ENCODE measurements around the gene DOCK6. TPM values are rescaled to one million over a fixed set of nuclear protein-coding genes. Genes with fewer than 3 reads are reported as not detected.

Gene DOCK6
- total RNA-seq, 1 donor from 2014 or later: 43.6 TPM

GRCh38 chr19:11273296-11273695 is 11.0 kb upstream of the DOCK6 start:
- no peaks in the 10 kb centered on the region for H3K36me3 Mint-ChIP-seq
- no peak for DNase-seq (ENCODE audit: extremely low spot score, unreplicated experiment)
- no peak for TF ChIP-seq CTCF (conservative IDR thresholded peaks at IDR 0.05)
- H3K27ac Mint-ChIP-seq: no peak overlapping the region
- H3K9me3 Mint-ChIP-seq: no peaks in the 10 kb centered on the region
- H3K27me3 Mint-ChIP-seq: no peaks in the 10 kb centered on the region
- H3K4me3 Mint-ChIP-seq: no peak overlapping the region
- H3K4me1 Mint-ChIP-seq (ENCODE audit: unreplicated experiment): peaks cover 8% of the 10 kb centered on the region

GRCh38 chr19:11269408-11269807 is 7.1 kb upstream of the DOCK6 start:
- Mint-ChIP-seq H3K36me3 (no peaks in the 10 kb centered on the region), H3K27me3 (no peaks in the 10 kb centered on the region), H3K4me3 (no peak overlapping the region), H3K27ac (peak overlapping the region; percentile 57), H3K9me3 (no peaks in the 10 kb centered on the region), H3K4me1 (ENCODE audit: unreplicated experiment) (peaks cover 25% of the 10 kb centered on the region)
- no peak for DNase-seq (ENCODE audit: extremely low spot score, unreplicated experiment)
- no peak for TF ChIP-seq CTCF (conservative IDR thresholded peaks at IDR 0.05)

GRCh38 chr19:11268783-11269267 is 6.5 kb upstream of the DOCK6 start:
- no peaks in the 10 kb centered on the region for H3K36me3 Mint-ChIP-seq
- TF ChIP-seq CTCF (conservative IDR thresholded peaks at IDR 0.05): no peak
- H3K9me3 Mint-ChIP-seq: no peaks in the 10 kb centered on the region
- peak overlapping the region; percentile 58 for H3K27ac Mint-ChIP-seq
- H3K4me1 Mint-ChIP-seq (ENCODE audit: unreplicated experiment): peaks cover 25% of the 10 kb centered on the region
- no peak for DNase-seq (ENCODE audit: extremely low spot score, unreplicated experiment)
- no peaks in the 10 kb centered on the region for H3K27me3 Mint-ChIP-seq
- no peak overlapping the region for H3K4me3 Mint-ChIP-seq

- Mint-ChIP-seq H3K27ac (peak overlapping the region; percentile 95), H3K4me1 (ENCODE audit: unreplicated experiment) (peaks cover 25% of the 10 kb centered on the region), H3K4me3 (peak overlapping the region; percentile 46), H3K9me3 (no peaks in the 10 kb centered on the region), H3K36me3 (no peaks in the 10 kb centered on the region), H3K27me3 (no peaks in the 10 kb centered on the region)
- TF ChIP-seq CTCF (conservative IDR thresholded peaks at IDR 0.05): no peak
- no peak for DNase-seq (ENCODE audit: extremely low spot score, unreplicated experiment)
Observed at GRCh38 chr19:11267316-11268085, 5.2 kb upstream of the DOCK6 start.

- TF ChIP-seq CTCF (conservative IDR thresholded peaks at IDR 0.05): no peak
- no peaks in the 10 kb centered on the region for H3K36me3 Mint-ChIP-seq
- H3K4me3 Mint-ChIP-seq: peak overlapping the region; percentile 66
- no peak for DNase-seq (ENCODE audit: extremely low spot score, unreplicated experiment)
- H3K27ac Mint-ChIP-seq: peak overlapping the region; percentile 95
- peaks cover 25% of the 10 kb centered on the region for H3K4me1 Mint-ChIP-seq (ENCODE audit: unreplicated experiment)
- no peaks in the 10 kb centered on the region for H3K9me3 Mint-ChIP-seq
- H3K27me3 Mint-ChIP-seq: no peaks in the 10 kb centered on the region
Observed at GRCh38 chr19:11265785-11266236, 3.5 kb upstream of the DOCK6 start.

Data from type B pancreatic cell (in vitro differentiated cells).